CD8-positive, alpha-beta memory T cell (primary cell): ENCODE results near the gene WDR13. TPM values are rescaled to one million over a fixed set of nuclear protein-coding genes. Genes with fewer than 3 reads are reported as not detected.
A peak's percentile ranks its signal among the peaks of the same experiment; 100 is the strongest.

Experiments
- CTCF ChIA-PET: fragments of 350-600 bp; sonication (Branson Sonifier 250); formaldehyde crosslinking; loops from one replicate; lab custom pipeline; 2021; ENCODE audit warnings: antibody characterized with exemption; lab: Charles Lee
- POLR2A ChIA-PET: fragments of 350-600 bp; sonication (Branson Sonifier 250); formaldehyde crosslinking; loops from one replicate; lab custom pipeline; 2021; ENCODE audit warnings: antibody characterized with exemption; lab: Charles Lee
- DNase-seq, 5 donors: peaks; one replicate each; pipeline versions ENCODE4 v3.0.0 to v3.0.0-alpha.2; 2020 to 2022; ENCODE audit warnings: mixed read lengths in 1 of 5
- H3K27ac ChIP-seq: one replicate; pipeline ENCODE4 v1.7.0; 2013; ENCODE audit warnings: low read depth, mild to moderate bottlenecking, low read length, moderate library complexity
- H3K27me3 ChIP-seq: 2 replicates; pipeline ENCODE4 v1.7.0; 2013; ENCODE audit warnings: low read length, mild to moderate bottlenecking; ENCODE audit not compliant: insufficient read depth, poor library complexity, severe bottlenecking
- H3K36me3 ChIP-seq: 2 replicates; pipeline ENCODE4 v1.7.0; 2013; ENCODE audit warnings: mild to moderate bottlenecking, low read length, moderate library complexity; ENCODE audit not compliant: insufficient read depth
- H3K4me1 ChIP-seq: 2 replicates; pipeline ENCODE4 v1.7.0; 2013; ENCODE audit warnings: mild to moderate bottlenecking, low read length, moderate library complexity; ENCODE audit not compliant: insufficient read depth
- H3K4me3 ChIP-seq: 2 replicates; pipeline ENCODE4 v1.7.0; 2013; ENCODE audit warnings: mild to moderate bottlenecking, low read length
- H3K9me3 ChIP-seq: 2 replicates; pipeline ENCODE4 v1.7.0; 2013; ENCODE audit warnings: mild to moderate bottlenecking, low read length
- H3K27ac Mint-ChIP-seq, 8 donors: one replicate each; pipeline ENCODE4 v1.8.0; 2020 to 2021; ENCODE audit warnings: mixed read lengths in 8 of 8, mild to moderate bottlenecking in 6 of 8, inconsistent platforms in 3 of 8, moderate library complexity in 3 of 8
- H3K27me3 Mint-ChIP-seq, 2 donors: one replicate each; pipeline ENCODE4 v1.8.0; 2020 to 2021; ENCODE audit warnings: mixed read lengths in 2 of 2, mild to moderate bottlenecking in 1 of 2, moderate library complexity in 1 of 2
- H3K36me3 Mint-ChIP-seq, 3 donors: one replicate each; pipeline ENCODE4 v1.8.0; 2020 to 2021; ENCODE audit warnings: mixed read lengths in 3 of 3, inconsistent platforms in 1 of 3, mild to moderate bottlenecking in 1 of 3
- H3K4me1 Mint-ChIP-seq, 3 donors: one replicate each; pipeline ENCODE4 v1.8.0; 2020 to 2021; ENCODE audit warnings: mixed read lengths in 3 of 3, inconsistent platforms in 1 of 3, mild to moderate bottlenecking in 1 of 3
- H3K4me3 Mint-ChIP-seq, 7 donors: one replicate each; pipeline ENCODE4 v1.8.0; 2020 to 2021; ENCODE audit warnings: mixed read lengths in 7 of 7, mild to moderate bottlenecking in 6 of 7, moderate library complexity in 4 of 7, inconsistent platforms in 2 of 7
- H3K9me3 Mint-ChIP-seq, 5 donors: one replicate each; pipeline ENCODE4 v1.8.0; 2020 to 2022; ENCODE audit warnings: mixed read lengths in 5 of 5, mild to moderate bottlenecking in 3 of 5, moderate library complexity in 2 of 5, inconsistent platforms in 1 of 5
- polyA plus RNA-seq: library from polyadenylated mRNA; unstranded; fragments of 300-500 nt; fragmentation: Illumina TruSeq; gene quantifications from one replicate; pipeline ENCODE4 v1.2.3, GENCODE V29; 2021
- total RNA-seq, 2 experiments: library from RNA; stranded (reverse); gene quantifications; one replicate each; pipeline ENCODE4 v1.2.3, GENCODE V29; 2021

WDR13 gene
- total and polyA plus RNA-seq, 3 experiments from 2014 or later = 47.5 to 48.3 (median 48.0) TPM

- Histone ChIP-seq H3K27ac (peak overlapping the region; percentile 99), H3K27me3 (no peaks in the 10 kb centered on the region), H3K4me1 (peaks cover 22% of the 10 kb centered on the region), H3K4me3 (peak overlapping the region; percentile 57), H3K36me3 (peaks cover 25% of the 10 kb centered on the region), H3K9me3 (no peaks in the 10 kb centered on the region)
- peak overlapping the region; percentile 87 to 99 (median 98) for H3K4me3 Mint-ChIP-seq
- ChIA-PET POLR2A (interaction anchor here (0.8 to 2.1 kb wide), 13 partner anchors 22 to 699 kb away, joined by 3 to 22 read pairs (median 4); partner anchors contain the start of genes EBP, FTSJ1, PQBP1 and TBC1D25), CTCF (interaction anchor here (1.2 kb wide), 1 partner anchor 34 kb away, joined by 5 read pairs; the partner anchor contains the start of gene TBC1D25)
- peak in 3 of 5 donors; percentile 6 to 54 (median 9) for DNase-seq
- peaks cover 0 to 7% of the 10 kb centered on the region in 2 donors for H3K27me3 Mint-ChIP-seq
- peak overlapping the region; percentile 95 to 100 (median 99) for H3K27ac Mint-ChIP-seq
- H3K4me1 Mint-ChIP-seq = peaks cover 16 to 26% (median 19%) of the 10 kb centered on the region in 3 donors
- peaks cover 0 to 2% (median 0%) of the 10 kb centered on the region in 5 donors for H3K9me3 Mint-ChIP-seq
- peaks cover 0 to 47% (median 7%) of the 10 kb centered on the region in 3 donors for H3K36me3 Mint-ChIP-seq
Observed at GRCh38 chrX:48573690-48574269, 23.5 kb upstream of the WDR13 start.

GRCh38 chrX:48574270-48575266 lies 22.7 kb upstream of the WDR13 start, which contains the start of gene RBM3:
Gene RBM3 (plus strand): TSS chrX:48574484. CDS start chrX:48575181, 697 bp downstream.
- H3K36me3 Mint-ChIP-seq = peaks cover 0 to 55% (median 7%) of the 10 kb centered on the region in 3 donors
- POLR2A ChIA-PET = interaction anchor here (0.6 to 2.1 kb wide), 15 partner anchors 21 to 698 kb away, joined by 3 to 22 read pairs (median 3); partner anchors contain the start of genes EBP, FTSJ1, PQBP1 and TBC1D25
- H3K4me3 ChIP-seq = peak within 1 kb of the TSS; percentile 95
- H3K9me3 ChIP-seq = no peaks in the 10 kb centered on the region
- DNase-seq = peak; percentile 86 to 96 (median 91)
- peaks cover 0 to 7% of the 10 kb centered on the region in 2 donors for H3K27me3 Mint-ChIP-seq
- peak within 1 kb of the TSS; percentile 95 to 100 (median 99) for H3K27ac Mint-ChIP-seq
- peaks cover 0 to 2% (median 0%) of the 10 kb centered on the region in 5 donors for H3K9me3 Mint-ChIP-seq
- peak within 1 kb of the TSS; percentile 99 for H3K27ac ChIP-seq
- H3K27me3 ChIP-seq = no peaks in the 10 kb centered on the region
- H3K4me1 Mint-ChIP-seq = peaks cover 16 to 30% (median 19%) of the 10 kb centered on the region in 3 donors
- H3K4me1 ChIP-seq = peaks cover 22% of the 10 kb centered on the region
- H3K36me3 ChIP-seq = peaks cover 29% of the 10 kb centered on the region
- CTCF ChIA-PET = interaction anchor here (1.2 kb wide), 1 partner anchor 35 kb away, joined by 5 read pairs; the partner anchor contains the start of gene TBC1D25
- peak within 1 kb of the TSS; percentile 87 to 99 (median 98) for H3K4me3 Mint-ChIP-seq

- Histone ChIP-seq H3K4me3 (peak overlapping the region; percentile 95), H3K27ac (peak overlapping the region; percentile 99), H3K9me3 (no peaks in the 10 kb centered on the region), H3K4me1 (peaks cover 22% of the 10 kb centered on the region), H3K36me3 (peaks cover 29% of the 10 kb centered on the region), H3K27me3 (no peaks in the 10 kb centered on the region)
- Mint-ChIP-seq H3K4me1 (peaks cover 16 to 34% (median 19%) of the 10 kb centered on the region in 3 donors), H3K27me3 (peaks cover 0 to 7% of the 10 kb centered on the region in 2 donors), H3K9me3 (peaks cover 0 to 2% (median 0%) of the 10 kb centered on the region in 5 donors), H3K36me3 (peaks cover 0 to 60% (median 9%) of the 10 kb centered on the region in 3 donors), H3K4me3 (peak overlapping the region; percentile 64 to 99 (median 97)), H3K27ac (peak overlapping the region in 7 of 8 donors; percentile 61 to 99 (median 99))
- CTCF ChIA-PET = interaction anchor here (0.6 to 1.0 kb wide), 2 partner anchors 55 to 427 kb away, joined by 3 to 4 read pairs; partner anchors contain the start of gene GRIPAP1
- POLR2A ChIA-PET = no interaction called here
- DNase-seq = no peak
Observed at GRCh38 chrX:48575642-48576041, 21.6 kb upstream of the WDR13 start.

- peaks cover 0 to 60% (median 9%) of the 10 kb centered on the region in 3 donors for H3K36me3 Mint-ChIP-seq
- H3K4me3 ChIP-seq = no peak overlapping the region
- DNase-seq = no peak
- ChIA-PET POLR2A (no interaction called here), CTCF (interaction anchor here (0.6 to 1.0 kb wide), 2 partner anchors 55 to 426 kb away, joined by 3 to 4 read pairs; partner anchors contain the start of gene GRIPAP1)
- H3K4me3 Mint-ChIP-seq = peak overlapping the region; percentile 20 to 99 (median 97)
- peaks cover 16 to 34% (median 19%) of the 10 kb centered on the region in 3 donors for H3K4me1 Mint-ChIP-seq
- H3K27ac ChIP-seq = no peak overlapping the region
- peaks cover 29% of the 10 kb centered on the region for H3K36me3 ChIP-seq
- H3K27me3 Mint-ChIP-seq = peaks cover 0 to 7% of the 10 kb centered on the region in 2 donors
- H3K27ac Mint-ChIP-seq = peak overlapping the region in 7 of 8 donors; percentile 19 to 99 (median 74)
- no peaks in the 10 kb centered on the region for H3K27me3 ChIP-seq
- peaks cover 0 to 2% (median 0%) of the 10 kb centered on the region in 5 donors for H3K9me3 Mint-ChIP-seq
- no peaks in the 10 kb centered on the region for H3K9me3 ChIP-seq
- H3K4me1 ChIP-seq = peaks cover 22% of the 10 kb centered on the region
Observed at GRCh38 chrX:48576108-48576507, 21.2 kb upstream of the WDR13 start.

- H3K36me3 Mint-ChIP-seq = peaks cover 0 to 60% (median 9%) of the 10 kb centered on the region in 3 donors
- DNase-seq = no peak
- no peak overlapping the region for H3K27ac ChIP-seq
- no peak overlapping the region for H3K4me3 ChIP-seq
- ChIA-PET CTCF (interaction anchor here (2.2 kb wide), 1 partner anchor 39 kb away, joined by 7 read pairs; the partner anchor contains the start of gene TBC1D25), POLR2A (interaction anchor here (1.0 to 1.5 kb wide), 2 partner anchors 17 to 19 kb away, joined by 3 to 6 read pairs; no protein-coding TSS in a partner anchor)
- H3K4me3 Mint-ChIP-seq = no peak overlapping the region
- peaks cover 29% of the 10 kb centered on the region for H3K36me3 ChIP-seq
- H3K27me3 ChIP-seq = no peaks in the 10 kb centered on the region
- H3K27ac Mint-ChIP-seq = peak overlapping the region in 4 of 8 donors; percentile 2 to 81 (median 26)
- H3K9me3 Mint-ChIP-seq = peaks cover 0 to 2% (median 0%) of the 10 kb centered on the region in 5 donors
- H3K9me3 ChIP-seq = no peaks in the 10 kb centered on the region
- peaks cover 0 to 7% of the 10 kb centered on the region in 2 donors for H3K27me3 Mint-ChIP-seq
- peaks cover 14 to 32% (median 17%) of the 10 kb centered on the region in 3 donors for H3K4me1 Mint-ChIP-seq
- H3K4me1 ChIP-seq = peaks cover 20% of the 10 kb centered on the region
Observed at GRCh38 chrX:48578661-48579128, 18.6 kb upstream of the WDR13 start.

- Histone ChIP-seq H3K9me3 (no peaks in the 10 kb centered on the region), H3K4me1 (peaks cover 18% of the 10 kb centered on the region), H3K36me3 (peaks cover 29% of the 10 kb centered on the region), H3K27ac (no peak overlapping the region), H3K27me3 (no peaks in the 10 kb centered on the region), H3K4me3 (no peak overlapping the region)
- ChIA-PET CTCF (interaction anchor here (2.2 kb wide), 1 partner anchor 40 kb away, joined by 7 read pairs; the partner anchor contains the start of gene TBC1D25), POLR2A (interaction anchor here (1.5 kb wide), 1 partner anchor 19 kb away, joined by 3 read pairs; no protein-coding TSS in a partner anchor)
- no peak for DNase-seq
- H3K9me3 Mint-ChIP-seq = no peaks in the 10 kb centered on the region
- peaks cover 0 to 55% (median 9%) of the 10 kb centered on the region in 3 donors for H3K36me3 Mint-ChIP-seq
- peaks cover 0 to 3% of the 10 kb centered on the region in 2 donors for H3K27me3 Mint-ChIP-seq
- H3K4me1 Mint-ChIP-seq = peaks cover 9 to 27% (median 12%) of the 10 kb centered on the region in 3 donors
- peak overlapping the region in 4 of 8 donors; percentile 1 to 81 (median 22) for H3K27ac Mint-ChIP-seq
- peak overlapping the region in 1 of 7 donors; percentile 3 for H3K4me3 Mint-ChIP-seq
Observed at GRCh38 chrX:48579259-48579658, 18.0 kb upstream of the WDR13 start.

GRCh38 chrX:48580662-48581061 lies 16.6 kb upstream of the WDR13 start:
- peaks cover 5 to 19% (median 7%) of the 10 kb centered on the region in 3 donors for H3K4me1 Mint-ChIP-seq
- POLR2A ChIA-PET = no interaction called here
- peaks cover 20% of the 10 kb centered on the region for H3K36me3 ChIP-seq
- no peaks in the 10 kb centered on the region for H3K9me3 Mint-ChIP-seq
- CTCF ChIA-PET = no interaction called here
- peaks cover 0 to 44% (median 6%) of the 10 kb centered on the region in 3 donors for H3K36me3 Mint-ChIP-seq
- H3K9me3 ChIP-seq = no peaks in the 10 kb centered on the region
- H3K27me3 ChIP-seq = no peaks in the 10 kb centered on the region
- no peak overlapping the region for H3K4me3 ChIP-seq
- no peak for DNase-seq
- no peaks in the 10 kb centered on the region for H3K27me3 Mint-ChIP-seq
- H3K27ac Mint-ChIP-seq = no peak overlapping the region
- H3K27ac ChIP-seq = no peak overlapping the region
- H3K4me3 Mint-ChIP-seq = no peak overlapping the region
- H3K4me1 ChIP-seq = peaks cover 10% of the 10 kb centered on the region
